Fibroblast of lung (primary cell): ENCODE data around the gene CMTM7. TPM values are rescaled to one million over a fixed set of nuclear protein-coding genes. Genes with fewer than 3 reads are reported as not detected.

Experiments
- DNase-seq, 2 donors: peaks; one replicate each; pipeline versions ENCODE4 v3.0.0 to v3.0.0-alpha.2; 2010; ENCODE audit warnings: low read depth in 2 of 2
- H2AFZ ChIP-seq: 2 replicates; pipeline ENCODE4 v1.5.1; 2012; ENCODE audit warnings: low read length, control low read depth, inconsistent platforms
- H3K27ac ChIP-seq: 2 replicates; pipeline ENCODE4 v1.5.1; 2011; ENCODE audit warnings: low read length, control low read depth; ENCODE audit not compliant: insufficient read depth
- H3K27me3 ChIP-seq: 2 replicates; pipeline ENCODE4 v1.5.1; 2011; ENCODE audit warnings: mild to moderate bottlenecking, low read length; ENCODE audit not compliant: control insufficient read depth, insufficient read depth
- H3K36me3 ChIP-seq: 2 replicates; pipeline ENCODE4 v1.5.1; 2011; ENCODE audit warnings: low read length; ENCODE audit not compliant: control insufficient read depth, insufficient read depth
- H3K4me1 ChIP-seq: 2 replicates; pipeline ENCODE4 v1.5.1; 2011; ENCODE audit warnings: low read length; ENCODE audit not compliant: control insufficient read depth, insufficient read depth; ENCODE audit errors: extremely low read depth
- H3K4me2 ChIP-seq: 2 replicates; pipeline ENCODE4 v1.5.1; 2011; ENCODE audit warnings: low read length, control low read depth; ENCODE audit not compliant: insufficient read depth; ENCODE audit errors: extremely low read depth
- H3K4me3 ChIP-seq, 4 experiments: fragments of 200-600 bp in 1 of 4; sonication (generic) in 1 of 4; replicated peaks in 1 of 4; 2 replicates each; pipeline ENCODE4 v1.5.1; 2011 to 2016; ENCODE audit warnings: low read length in 4 of 4, low read depth in 3 of 4, mild to moderate bottlenecking in 3 of 4, control low read depth in 2 of 4, inconsistent platforms in 1 of 4, mixed read lengths in 1 of 4; ENCODE audit not compliant: insufficient read depth in 1 of 4; ENCODE audit errors: control extremely low read depth in 1 of 4
- H3K79me2 ChIP-seq: 2 replicates; pipeline ENCODE4 v1.5.1; 2012; ENCODE audit warnings: mild to moderate bottlenecking, low read length, inconsistent platforms; ENCODE audit not compliant: control insufficient read depth, insufficient read depth
- H3K9ac ChIP-seq: 2 replicates; pipeline ENCODE4 v1.5.1; 2011; ENCODE audit warnings: mild to moderate bottlenecking, low read length, control low read depth; ENCODE audit not compliant: insufficient read depth
- H3K9me3 ChIP-seq: 2 replicates; pipeline ENCODE4 v1.5.1; 2012; ENCODE audit warnings: low read depth, low read length; ENCODE audit not compliant: control insufficient read depth, insufficient read depth
- H4K20me1 ChIP-seq: 2 replicates; pipeline ENCODE4 v1.5.1; 2011; ENCODE audit warnings: low read length; ENCODE audit not compliant: control insufficient read depth, insufficient read depth; ENCODE audit errors: extremely low read depth
- CTCF ChIP-seq, 2 donors: IDR thresholded peaks in 1 of 2; conservative IDR thresholded peaks in 1 of 2; 1 replicate in 1 of 2; 2 replicates in 1 of 2; pipeline ENCODE4 v1.5.1; 2011 to 2012; ENCODE audit warnings: low read length in 2 of 2, control low read depth in 1 of 2, inconsistent platforms in 1 of 2, low read depth in 1 of 2, mild to moderate bottlenecking in 1 of 2
- EZH2 ChIP-seq: IDR thresholded peaks from 2 replicates; pipeline ENCODE4 v1.5.1; 2012; ENCODE audit warnings: low read length, control low read depth, mild to moderate bottlenecking; ENCODE audit errors: missing control alignments
- polyA plus RNA-seq, 2 donors: library from polyadenylated mRNA; depleted of rRNA in 1 of 2; stranded (reverse) in 1 of 2; unstranded in 1 of 2; fragments of >200 nt; gene quantifications; 2 replicates each; pipeline ENCODE4 v1.2.1, GENCODE V29; 2011 to 2012; ENCODE audit warnings: missing spikeins in 1 of 2
- total RNA-seq: library from RNA; depleted of rRNA; stranded (reverse); fragments of >200 nt; gene quantifications from 2 replicates; pipeline ENCODE4 v1.2.1, GENCODE V29; 2014

The CMTM7 gene
- total and polyA plus RNA-seq, 2 donors (not counting 1 experiment from before 2014, with no cell fraction given): 3.5 to 9.3 TPM

- H3K27me3 ChIP-seq: no peaks in the 10 kb centered on the region
- H3K4me3 ChIP-seq: no peak overlapping the region
- H3K27ac ChIP-seq: no peak overlapping the region
- H3K79me2 ChIP-seq: peaks cover 1% of the 10 kb centered on the region
- no peaks in the 10 kb centered on the region for H3K36me3 ChIP-seq
- TF ChIP-seq EZH2 (no peak), CTCF (conservative IDR thresholded peaks at IDR 0.05 in 1 of 2, IDR thresholded peaks at IDR 0.05 in 1 of 2; ENCODE audit: low read depth in 1 of 2, low read length in 2 of 2) (peak in 1 of 2 donors; percentile 14)
- H2AFZ ChIP-seq: no peak overlapping the region
- H3K9me3 ChIP-seq: no peaks in the 10 kb centered on the region
- H3K4me1 ChIP-seq: peaks cover 5% of the 10 kb centered on the region
- no peaks in the 10 kb centered on the region for H4K20me1 ChIP-seq
- H3K4me2 ChIP-seq: peak overlapping the region; percentile 23
- H3K9ac ChIP-seq: no peak overlapping the region
- peak in 1 of 2 donors; percentile 85 for DNase-seq
Measured at GRCh38 chr3:32420126-32421038, 28.7 kb downstream of the CMTM7 start.

GRCh38 chr3:32421185-32421584 lies 29.5 kb downstream of the CMTM7 start:
- no peak for TF ChIP-seq CTCF (conservative IDR thresholded peaks at IDR 0.05 in 1 of 2, IDR thresholded peaks at IDR 0.05 in 1 of 2; ENCODE audit: low read depth in 1 of 2, low read length in 2 of 2)
- H4K20me1 ChIP-seq: no peaks in the 10 kb centered on the region
- H3K27ac ChIP-seq: no peak overlapping the region
- H3K9me3 ChIP-seq: no peaks in the 10 kb centered on the region
- H3K27me3 ChIP-seq: no peaks in the 10 kb centered on the region
- no peak overlapping the region for H2AFZ ChIP-seq
- no peak for DNase-seq
- H3K4me2 ChIP-seq: no peak overlapping the region
- peaks cover 5% of the 10 kb centered on the region for H3K4me1 ChIP-seq
- no peak overlapping the region for H3K9ac ChIP-seq
- peaks cover 1% of the 10 kb centered on the region for H3K79me2 ChIP-seq
- no peak overlapping the region for H3K4me3 ChIP-seq
- H3K36me3 ChIP-seq: no peaks in the 10 kb centered on the region

- Histone ChIP-seq H3K9me3 (no peaks in the 10 kb centered on the region), H3K36me3 (no peaks in the 10 kb centered on the region), H3K4me1 (peaks cover 5% of the 10 kb centered on the region), H3K4me2 (no peak overlapping the region), H4K20me1 (no peaks in the 10 kb centered on the region), H3K27ac (no peak overlapping the region), H2AFZ (no peak overlapping the region), H3K27me3 (no peaks in the 10 kb centered on the region), H3K4me3 (no peak overlapping the region), H3K9ac (no peak overlapping the region), H3K79me2 (peaks cover 1% of the 10 kb centered on the region)
- TF ChIP-seq CTCF (conservative IDR thresholded peaks at IDR 0.05 in 1 of 2, IDR thresholded peaks at IDR 0.05 in 1 of 2; ENCODE audit: low read depth in 1 of 2, low read length in 2 of 2) (no peak), EZH2 (no peak)
- DNase-seq: peak; percentile 88
Measured at GRCh38 chr3:32421991-32422859, 30.6 kb downstream of the CMTM7 start.
